ENCODE data around the gene MRPS34.

MRPS34 gene

DNA sequence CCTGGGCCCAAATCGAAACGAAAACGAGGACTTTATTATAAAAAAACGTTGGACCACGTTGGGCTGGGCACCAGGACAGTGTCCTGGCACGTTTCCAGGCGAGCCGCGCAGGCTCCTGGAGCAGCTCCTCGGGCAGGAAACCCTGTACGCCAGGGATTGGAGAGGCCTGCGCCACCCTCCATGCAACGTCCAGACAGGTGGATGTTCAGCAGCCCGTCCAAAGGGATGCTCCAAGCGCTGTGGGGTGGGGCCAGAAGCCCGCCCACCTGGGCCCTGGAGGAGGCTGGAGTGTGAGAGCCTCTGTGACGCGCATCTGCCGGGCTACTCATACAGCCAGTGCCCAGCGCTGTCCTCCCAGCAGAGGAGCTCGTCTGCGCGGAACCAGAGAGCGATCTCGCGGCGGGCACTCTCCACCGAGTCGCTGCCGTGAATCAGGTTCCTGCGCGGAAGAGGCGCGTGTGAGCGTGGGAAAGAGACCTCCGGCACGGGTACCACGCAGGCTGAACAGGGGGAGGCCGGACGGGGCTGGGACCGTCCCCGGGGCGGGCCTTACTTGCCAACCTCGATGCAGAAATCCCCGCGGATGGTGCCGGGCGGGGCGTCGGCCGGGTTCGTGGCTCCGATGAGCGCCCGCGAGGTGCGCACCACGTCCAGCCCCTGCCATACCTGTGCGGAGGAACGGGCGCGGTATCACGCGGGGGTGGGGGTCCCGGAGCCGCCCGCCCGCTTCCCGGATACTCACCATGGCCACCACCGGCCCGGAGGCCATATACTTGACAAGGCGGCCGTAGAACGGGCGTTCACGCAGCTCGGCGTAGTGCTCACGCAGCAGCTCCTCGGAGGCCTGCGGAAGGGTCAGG lies 2.4 kb downstream of the MRPS34 start:
- TF ChIP-seq, protein P1, sequence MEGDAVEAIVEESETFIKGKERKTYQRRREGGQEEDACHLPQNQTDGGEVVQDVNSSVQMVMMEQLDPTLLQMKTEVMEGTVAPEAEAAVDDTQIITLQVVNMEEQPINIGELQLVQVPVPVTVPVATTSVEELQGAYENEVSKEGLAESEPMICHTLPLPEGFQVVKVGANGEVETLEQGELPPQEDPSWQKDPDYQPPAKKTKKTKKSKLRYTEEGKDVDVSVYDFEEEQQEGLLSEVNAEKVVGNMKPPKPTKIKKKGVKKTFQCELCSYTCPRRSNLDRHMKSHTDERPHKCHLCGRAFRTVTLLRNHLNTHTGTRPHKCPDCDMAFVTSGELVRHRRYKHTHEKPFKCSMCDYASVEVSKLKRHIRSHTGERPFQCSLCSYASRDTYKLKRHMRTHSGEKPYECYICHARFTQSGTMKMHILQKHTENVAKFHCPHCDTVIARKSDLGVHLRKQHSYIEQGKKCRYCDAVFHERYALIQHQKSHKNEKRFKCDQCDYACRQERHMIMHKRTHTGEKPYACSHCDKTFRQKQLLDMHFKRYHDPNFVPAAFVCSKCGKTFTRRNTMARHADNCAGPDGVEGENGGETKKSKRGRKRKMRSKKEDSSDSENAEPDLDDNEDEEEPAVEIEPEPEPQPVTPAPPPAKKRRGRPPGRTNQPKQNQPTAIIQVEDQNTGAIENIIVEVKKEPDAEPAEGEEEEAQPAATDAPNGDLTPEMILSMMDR (conservative IDR thresholded peaks at IDR 0.05): no peak
- peak overlapping the region; percentile 88 for H3K27ac ChIP-seq

- TF ChIP-seq, protein P1 (conservative IDR thresholded peaks at IDR 0.05): no peak
- peak overlapping the region; percentile 88 for H3K27ac ChIP-seq
These were observed 3.3 kb downstream of the MRPS34 start for GRCh38 chr16:1769402-1770300.

GRCh38 chr16:1768767-1769401 lies 4.0 kb downstream of the MRPS34 start:
- peak overlapping the region; percentile 88 for H3K27ac ChIP-seq
- TF ChIP-seq, protein P1 (conservative IDR thresholded peaks at IDR 0.05): no peak

- TF ChIP-seq, protein P1 (conservative IDR thresholded peaks at IDR 0.05): no peak
- H3K27ac ChIP-seq: no peak overlapping the region; the same call in 1 of the 2 replicates
These were observed 4.7 kb downstream of the MRPS34 start for GRCh38 chr16:1768061-1768766.

DNA sequence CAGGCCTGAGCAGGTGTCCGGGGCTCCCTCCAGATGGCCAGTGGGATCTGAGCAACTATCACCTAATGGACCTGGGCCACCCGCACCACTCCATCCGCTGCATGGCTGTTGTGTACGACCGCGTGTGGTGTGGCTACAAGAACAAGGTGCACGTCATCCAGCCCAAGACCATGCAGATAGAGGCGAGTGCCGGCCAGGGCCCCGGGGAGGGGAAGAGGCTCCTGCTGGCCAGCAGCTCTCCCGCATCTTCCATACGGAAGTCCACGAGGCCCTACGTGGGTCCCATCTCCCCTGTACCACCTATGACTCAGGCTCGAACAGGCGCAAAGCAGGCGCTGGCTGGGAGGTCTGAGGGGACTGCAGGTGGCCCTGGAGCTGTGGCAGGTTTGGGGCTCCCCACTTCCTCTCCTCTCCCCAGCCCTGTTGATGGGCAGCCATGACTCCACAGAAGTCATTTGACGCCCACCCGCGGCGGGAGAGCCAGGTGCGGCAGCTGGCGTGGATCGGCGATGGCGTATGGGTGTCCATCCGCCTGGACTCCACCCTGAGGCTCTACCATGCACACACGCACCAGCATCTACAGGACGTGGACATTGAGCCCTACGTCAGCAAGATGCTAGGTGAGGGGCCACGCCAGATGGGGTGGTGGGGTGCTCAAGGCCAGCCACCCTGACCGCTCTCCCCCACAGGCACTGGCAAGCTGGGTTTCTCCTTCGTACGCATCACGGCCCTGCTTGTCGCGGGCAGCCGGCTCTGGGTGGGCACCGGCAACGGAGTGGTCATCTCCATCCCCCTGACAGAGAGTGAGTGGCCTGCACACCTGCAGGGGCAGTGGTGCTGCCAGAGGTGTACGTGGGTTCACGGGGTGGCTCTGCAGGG lies 5.6 kb downstream of the MRPS34 start:
- TF ChIP-seq, protein P1 (conservative IDR thresholded peaks at IDR 0.05): no peak

GRCh38 chr16:1766701-1767100 lies 6.2 kb downstream of the MRPS34 start:
- TF ChIP-seq, protein P1 (conservative IDR thresholded peaks at IDR 0.05): no peak
- H3K27ac ChIP-seq: no peak overlapping the region

More for the DNA sequence above, 5.6 kb downstream of the MRPS34 start:
- H3K27ac ChIP-seq: no peak overlapping the region

Measured in VCaP (cell line).